Gastrocnemius medialis (tissue), 4 donors: ENCODE measurements around the gene CES2. TPM values are rescaled to one million over a fixed set of nuclear protein-coding genes. Genes with fewer than 3 reads are reported as not detected.

Experiments
- ATAC-seq, 2 donors: fragments of 150-250 bp; one replicate each; pipeline ENCODE4 v1.9.1; 2016
- DNase-seq, 2 donors: peaks; one replicate each; pipeline ENCODE4 v3.0.0-alpha.2; 2019
- H3K27ac ChIP-seq, 4 donors: fragments of 200-600 bp; sonication (generic); 1 replicate in 1 of 4; 2 replicates in 3 of 4; pipeline ENCODE4 v1.5.1; 2016 to 2018; ENCODE audit warnings: mild to moderate bottlenecking in 2 of 4, moderate library complexity in 1 of 4
- H3K27me3 ChIP-seq, 3 donors: fragments of 200-600 bp; sonication (generic) in 2 of 3; 1 replicate in 1 of 3; 2 replicates in 2 of 3; pipeline versions ENCODE4 v1.5.1 to v1.6.0; 2016 to 2019; ENCODE audit warnings: mild to moderate bottlenecking in 1 of 3, moderate library complexity in 1 of 3
- H3K36me3 ChIP-seq, 2 donors: fragments of 200-600 bp; sonication (generic) in 1 of 2; one replicate each; pipeline ENCODE4 v1.5.1; 2017 to 2018
- H3K4me1 ChIP-seq, 2 donors: fragments of 200-600 bp; sonication (generic) in 1 of 2; one replicate each; pipeline ENCODE4 v1.5.1; 2016 to 2017; ENCODE audit warnings: mild to moderate bottlenecking in 2 of 2
- H3K4me3 ChIP-seq, 4 donors: fragments of 200-600 bp; sonication (generic) in 3 of 4; 1 replicate in 1 of 4; 2 replicates in 3 of 4; pipeline ENCODE4 v1.5.1; 2016 to 2019; ENCODE audit warnings: mild to moderate bottlenecking in 2 of 4
- H3K9me3 ChIP-seq, 3 donors: fragments of 200-600 bp; sonication (generic) in 2 of 3; 1 replicate in 1 of 3; 2 replicates in 2 of 3; pipeline ENCODE4 v1.5.1; 2016 to 2019
- CTCF ChIP-seq, 5 experiments: fragments of 450-650 bp in 3 of 5; fragments of 200-600 bp in 2 of 5; sonication (generic) in 2 of 5; IDR thresholded peaks in 4 of 5; conservative IDR thresholded peaks in 1 of 5; 1 replicate in 4 of 5; 2 replicates in 1 of 5; pipeline ENCODE4 v1.5.1; 2016 to 2019; ENCODE audit warnings: antibody characterized with exemption in 5 of 5, mild to moderate bottlenecking in 3 of 5, moderate library complexity in 3 of 5
- POLR2A ChIP-seq, 2 donors: fragments of 450-650 bp; IDR thresholded peaks; one replicate each; pipeline ENCODE4 v1.6.1; 2017; ENCODE audit warnings: antibody characterized with exemption in 2 of 2, mild to moderate bottlenecking in 2 of 2, moderate library complexity in 2 of 2
- in situ Hi-C, 4 donors: fragments of 200-750 bp; cut with MboI; loops; one replicate each; pipeline versions ENCODE4 v1.15.0 to v1.8.0; 2017; ENCODE audit warnings: low sequenced_read_pairs in 4 of 4
- intact Hi-C: fragments of 100-400 bp; cut with DNase I; formaldehyde crosslinking; loops from one replicate; pipeline ENCODE4 v1.15.1; 2023; ENCODE audit warnings: low total_unique reads
- total RNA-seq, 4 donors: library from RNA; depleted of rRNA; stranded (reverse); fragments of >200 nt; gene quantifications; one replicate each; pipeline versions ENCODE4 v1.1.0 to v1.2.3, GENCODE V29; 2016

The CES2 gene
- total RNA-seq, 4 donors from 2014 or later = 25.6 to 48.2 (median 37.7) TPM

- H3K27me3 ChIP-seq = no peaks in the 10 kb centered on the region
- in situ Hi-C loops (no loop called here), intact Hi-C loops (no loop called here)
- H3K27ac ChIP-seq = peak overlapping the region; percentile 85 to 98 (median 96)
- H3K4me1 ChIP-seq = peaks cover 65 to 72% of the 10 kb centered on the region in 2 donors
- DNase-seq (peak; percentile 84 to 94), ATAC-seq (peak; percentile 32 to 46)
- H3K36me3 ChIP-seq = no peaks in the 10 kb centered on the region
- no peaks in the 10 kb centered on the region for H3K9me3 ChIP-seq
- H3K4me3 ChIP-seq = no peak overlapping the region
- TF ChIP-seq CTCF (IDR thresholded peaks at IDR 0.05 in 4 of 5, conservative IDR thresholded peaks at IDR 0.05 in 1 of 5) (no peak), POLR2A (IDR thresholded peaks at IDR 0.05) (peak; percentile 21 to 29)
Measured at GRCh38 chr16:66901626-66902025, 33.7 kb upstream of the CES2 start.

- peak in 1 of 5 experiments; percentile 42 for TF ChIP-seq CTCF (IDR thresholded peaks at IDR 0.05 in 4 of 5, conservative IDR thresholded peaks at IDR 0.05 in 1 of 5)
- peak in 1 of 2 donors; percentile 15 for TF ChIP-seq POLR2A (IDR thresholded peaks at IDR 0.05)
- in situ Hi-C loops (no loop called here), intact Hi-C loops (no loop called here)
- Histone ChIP-seq H3K4me1 (peaks cover 63 to 70% of the 10 kb centered on the region in 2 donors), H3K36me3 (no peaks in the 10 kb centered on the region), H3K27me3 (no peaks in the 10 kb centered on the region), H3K27ac (peak overlapping the region; percentile 85 to 98 (median 96)), H3K4me3 (no peak overlapping the region), H3K9me3 (no peaks in the 10 kb centered on the region)
- DNase-seq (no peak), ATAC-seq (no peak)
Measured at GRCh38 chr16:66902648-66903543, 32.4 kb upstream of the CES2 start.

- H3K4me3 ChIP-seq = no peak overlapping the region
- H3K27ac ChIP-seq = peak overlapping the region; percentile 85 to 98 (median 96)
- intact Hi-C loops = no loop called here
- TF ChIP-seq CTCF (IDR thresholded peaks at IDR 0.05 in 4 of 5, conservative IDR thresholded peaks at IDR 0.05 in 1 of 5) = no peak
- no peak for TF ChIP-seq POLR2A (IDR thresholded peaks at IDR 0.05)
- H3K27me3 ChIP-seq = no peaks in the 10 kb centered on the region
- in situ Hi-C loops = no loop called here
- no peaks in the 10 kb centered on the region for H3K9me3 ChIP-seq
- ATAC-seq = no peak
- no peaks in the 10 kb centered on the region for H3K36me3 ChIP-seq
- DNase-seq = no peak
- H3K4me1 ChIP-seq = peaks cover 57 to 64% of the 10 kb centered on the region in 2 donors
Measured at GRCh38 chr16:66903544-66904427, 31.5 kb upstream of the CES2 start.

- Histone ChIP-seq H3K36me3 (no peaks in the 10 kb centered on the region), H3K27ac (peak overlapping the region; percentile 85 to 98 (median 96)), H3K4me3 (no peak overlapping the region), H3K4me1 (peaks cover 51 to 58% of the 10 kb centered on the region in 2 donors), H3K27me3 (no peaks in the 10 kb centered on the region), H3K9me3 (no peaks in the 10 kb centered on the region)
- TF ChIP-seq POLR2A (IDR thresholded peaks at IDR 0.05) (no peak), CTCF (IDR thresholded peaks at IDR 0.05 in 4 of 5, conservative IDR thresholded peaks at IDR 0.05 in 1 of 5) (no peak)
- no peak for ATAC-seq
- in situ Hi-C loops (no loop called here), intact Hi-C loops (no loop called here)
- no peak for DNase-seq
Measured at GRCh38 chr16:66904428-66904845, 30.9 kb upstream of the CES2 start.
